Tibial artery (tissue), 4 donors: ENCODE results near the gene CAMSAP1.
A peak's percentile ranks its signal among the peaks of the same experiment; 100 is the strongest.

Experiments used
- DNase-seq, 2 donors: peaks; one replicate each; pipeline ENCODE4 v3.0.0-alpha.2; 2019
- H3K27ac ChIP-seq, 2 donors: fragments of 200-600 bp; sonication (generic) in 1 of 2; 1 replicate in 1 of 2; 2 replicates in 1 of 2; pipeline ENCODE4 v1.5.1; 2018 to 2019; ENCODE audit warnings: mild to moderate bottlenecking in 1 of 2
- H3K27me3 ChIP-seq, 2 donors: fragments of 200-600 bp; sonication (generic) in 1 of 2; one replicate each; pipeline versions ENCODE4 v1.5.1 to v1.6.0; 2016 to 2019
- H3K36me3 ChIP-seq, 3 donors: fragments of 200-600 bp; sonication (generic) in 2 of 3; one replicate each; pipeline ENCODE4 v1.5.1; 2016 to 2019; ENCODE audit warnings: mild to moderate bottlenecking in 2 of 3
- H3K4me1 ChIP-seq, 4 donors: fragments of 200-600 bp; sonication (generic) in 2 of 4; 1 replicate in 3 of 4; 2 replicates in 1 of 4; pipeline ENCODE4 v1.5.1; 2016 to 2019
- H3K4me3 ChIP-seq, 2 donors: fragments of 200-600 bp; sonication (generic) in 1 of 2; 1 replicate in 1 of 2; 2 replicates in 1 of 2; pipeline ENCODE4 v1.5.1; 2018 to 2019; ENCODE audit warnings: mild to moderate bottlenecking in 2 of 2
- H3K9me3 ChIP-seq, 3 donors: fragments of 200-600 bp; sonication (generic) in 1 of 3; one replicate each; pipeline ENCODE4 v1.5.1; 2016 to 2019
- intact Hi-C: fragments of 100-400 bp; cut with DNase I; formaldehyde crosslinking; loops from one replicate; pipeline ENCODE4 v1.15.0; 2023; ENCODE audit warnings: low total_unique reads
- TF ChIP-seq, protein P1 (sequence below), 2 experiments: fragments of 200-600 bp in 1 of 2; fragments of 450-650 bp in 1 of 2; IDR thresholded peaks; one replicate each; pipeline ENCODE4 v1.5.1; 2017 to 2019; ENCODE audit warnings: antibody characterized with exemption in 2 of 2, mild to moderate bottlenecking in 1 of 2, moderate library complexity in 1 of 2

The CAMSAP1 gene

DNA sequence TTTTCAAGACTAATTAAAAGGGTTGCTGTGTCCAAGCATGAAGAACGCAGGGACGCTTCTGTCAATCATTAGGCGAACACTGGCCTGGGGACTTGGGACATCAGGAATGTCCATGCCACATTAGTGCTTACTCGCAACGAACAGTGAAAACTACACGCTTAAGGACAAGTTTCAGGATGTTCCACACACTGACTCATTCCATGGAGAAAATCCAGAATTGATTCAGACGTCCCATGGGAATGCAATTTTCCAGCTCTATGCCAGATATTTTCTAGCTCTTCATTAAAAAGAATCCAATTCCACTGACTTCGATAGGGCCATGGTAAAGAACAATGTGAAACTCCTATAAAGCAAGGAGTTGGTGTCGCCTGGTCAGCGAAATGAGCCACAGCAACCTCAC is 98.2 kb downstream of the CAMSAP1 start:
- no peak overlapping the region for H3K4me3 ChIP-seq
- no peak overlapping the region for H3K27ac ChIP-seq
- no peaks in the 10 kb centered on the region for H3K27me3 ChIP-seq
- H3K9me3 ChIP-seq: no peaks in the 10 kb centered on the region
- H3K36me3 ChIP-seq: peaks cover 24 to 47% (median 35%) of the 10 kb centered on the region in 3 donors
- DNase-seq: no peak
- peaks cover 0 to 16% (median 12%) of the 10 kb centered on the region in 4 donors for H3K4me1 ChIP-seq
- TF ChIP-seq, protein P1, sequence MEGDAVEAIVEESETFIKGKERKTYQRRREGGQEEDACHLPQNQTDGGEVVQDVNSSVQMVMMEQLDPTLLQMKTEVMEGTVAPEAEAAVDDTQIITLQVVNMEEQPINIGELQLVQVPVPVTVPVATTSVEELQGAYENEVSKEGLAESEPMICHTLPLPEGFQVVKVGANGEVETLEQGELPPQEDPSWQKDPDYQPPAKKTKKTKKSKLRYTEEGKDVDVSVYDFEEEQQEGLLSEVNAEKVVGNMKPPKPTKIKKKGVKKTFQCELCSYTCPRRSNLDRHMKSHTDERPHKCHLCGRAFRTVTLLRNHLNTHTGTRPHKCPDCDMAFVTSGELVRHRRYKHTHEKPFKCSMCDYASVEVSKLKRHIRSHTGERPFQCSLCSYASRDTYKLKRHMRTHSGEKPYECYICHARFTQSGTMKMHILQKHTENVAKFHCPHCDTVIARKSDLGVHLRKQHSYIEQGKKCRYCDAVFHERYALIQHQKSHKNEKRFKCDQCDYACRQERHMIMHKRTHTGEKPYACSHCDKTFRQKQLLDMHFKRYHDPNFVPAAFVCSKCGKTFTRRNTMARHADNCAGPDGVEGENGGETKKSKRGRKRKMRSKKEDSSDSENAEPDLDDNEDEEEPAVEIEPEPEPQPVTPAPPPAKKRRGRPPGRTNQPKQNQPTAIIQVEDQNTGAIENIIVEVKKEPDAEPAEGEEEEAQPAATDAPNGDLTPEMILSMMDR (IDR thresholded peaks at IDR 0.05): no peak
- intact Hi-C loops: no loop called here

DNA sequence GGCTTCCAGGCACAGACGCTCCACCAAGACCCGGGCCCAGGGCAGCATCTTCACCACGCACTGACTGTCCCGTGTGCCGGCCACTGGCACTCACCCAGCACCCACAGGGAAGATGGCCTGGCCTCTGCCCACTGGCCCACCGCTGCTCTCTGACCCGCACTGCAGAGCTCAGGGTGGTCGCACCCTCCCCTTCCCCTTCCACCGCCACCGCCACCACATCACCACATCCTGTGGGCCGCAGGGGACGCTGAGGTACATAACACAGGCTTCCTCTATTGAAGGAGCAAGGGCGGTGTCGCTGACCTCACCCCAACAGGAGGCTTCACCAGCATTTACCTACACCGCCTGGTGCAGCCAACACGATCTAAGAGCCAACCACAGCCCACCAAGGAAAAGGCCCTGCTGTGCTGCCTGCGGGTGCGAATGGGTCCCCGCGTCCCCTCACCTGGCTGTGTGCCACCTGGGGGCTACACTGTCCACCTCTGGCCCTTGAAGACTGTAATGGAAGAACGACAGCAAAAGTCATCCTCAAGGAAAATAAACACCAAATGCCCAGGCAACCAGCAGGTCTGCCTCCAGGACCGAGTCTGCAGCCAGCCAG is 101.8 kb downstream of the CAMSAP1 start:
- TF ChIP-seq, protein P1 (IDR thresholded peaks at IDR 0.05): no peak
- Histone ChIP-seq H3K36me3 (peaks cover 6 to 11% (median 9%) of the 10 kb centered on the region in 3 donors), H3K27me3 (no peaks in the 10 kb centered on the region), H3K9me3 (no peaks in the 10 kb centered on the region), H3K4me1 (peaks cover 0 to 16% (median 12%) of the 10 kb centered on the region in 4 donors), H3K4me3 (no peak overlapping the region), H3K27ac (peak overlapping the region in 1 of 2 donors; percentile 8)
- intact Hi-C loops: no loop called here
- DNase-seq: no peak

DNA sequence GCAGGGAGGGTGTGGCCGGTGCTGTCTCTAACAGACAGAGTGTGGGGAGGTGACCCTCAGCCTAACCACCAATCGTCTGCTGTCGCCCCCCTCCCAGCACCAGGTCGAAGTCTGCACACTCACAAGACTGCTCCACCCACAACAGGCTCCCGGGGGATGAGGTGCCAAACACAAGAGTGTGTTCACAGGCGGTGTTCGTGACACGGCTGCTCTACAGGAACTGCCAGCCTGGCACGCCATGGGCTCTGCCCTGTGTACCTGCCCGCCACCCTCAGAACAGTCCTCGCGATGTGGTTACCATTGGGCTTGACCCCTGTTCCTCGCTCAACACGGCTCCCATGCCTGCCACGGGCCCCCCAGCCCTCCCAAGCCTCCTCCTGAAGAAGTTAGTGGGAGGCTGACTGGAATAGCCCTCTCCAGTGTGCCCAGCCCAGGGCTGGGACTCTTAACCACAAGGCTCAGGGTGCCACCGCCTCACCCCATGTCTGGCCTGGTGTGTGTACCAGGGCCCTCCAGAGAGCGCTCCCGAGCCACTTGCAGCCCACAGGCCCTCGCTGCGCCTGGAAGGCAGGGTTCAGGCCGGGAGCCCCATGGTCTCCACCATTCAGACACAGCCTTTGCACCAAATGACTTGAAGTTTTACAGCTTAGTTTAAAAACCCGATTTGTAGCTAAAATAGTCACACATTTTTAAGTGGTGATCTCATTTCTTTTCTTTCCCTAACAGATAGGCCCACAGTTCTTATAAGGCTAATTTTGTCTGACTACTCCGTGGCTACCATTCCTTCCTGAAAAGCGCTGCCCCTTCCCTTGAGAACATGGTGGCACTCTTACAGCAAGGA is 102.5 kb downstream of the CAMSAP1 start:
- DNase-seq: no peak
- H3K4me3 ChIP-seq: no peak overlapping the region
- H3K27ac ChIP-seq: peak overlapping the region in 1 of 2 donors; percentile 8
- H3K36me3 ChIP-seq: peaks cover 0 to 3% (median 2%) of the 10 kb centered on the region in 3 donors
- intact Hi-C loops: no loop called here
- H3K27me3 ChIP-seq: no peaks in the 10 kb centered on the region
- TF ChIP-seq, protein P1 (IDR thresholded peaks at IDR 0.05): no peak
- peaks cover 0 to 16% (median 12%) of the 10 kb centered on the region in 4 donors for H3K4me1 ChIP-seq
- no peaks in the 10 kb centered on the region for H3K9me3 ChIP-seq

DNA sequence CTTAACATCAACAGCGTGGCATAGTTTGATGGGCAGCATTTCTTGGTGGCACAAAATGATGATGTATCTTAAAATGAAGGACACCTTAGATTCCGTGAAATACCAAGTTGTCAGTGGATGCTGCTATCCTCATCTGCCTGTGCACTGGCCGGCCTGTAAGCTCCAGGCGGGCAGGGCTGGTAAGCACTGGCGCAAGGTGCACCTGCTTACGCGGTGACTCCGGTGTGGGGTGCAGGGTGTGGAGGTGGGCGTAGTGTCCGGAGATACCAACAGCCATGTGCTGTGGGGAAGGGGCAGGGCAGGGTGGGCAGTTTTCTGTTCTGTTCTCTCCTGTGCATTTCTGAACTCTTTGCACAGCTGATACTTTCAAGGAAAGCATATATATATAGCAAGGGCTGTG is 103.9 kb downstream of the CAMSAP1 start:
- H3K27ac ChIP-seq: no peak overlapping the region
- TF ChIP-seq, protein P1 (IDR thresholded peaks at IDR 0.05): no peak
- H3K4me3 ChIP-seq: no peak overlapping the region
- H3K4me1 ChIP-seq: peaks cover 0 to 21% (median 15%) of the 10 kb centered on the region in 4 donors
- DNase-seq: no peak
- no peaks in the 10 kb centered on the region for H3K9me3 ChIP-seq
- H3K36me3 ChIP-seq: no peaks in the 10 kb centered on the region
- no peaks in the 10 kb centered on the region for H3K27me3 ChIP-seq
- intact Hi-C loops: no loop called here

DNA sequence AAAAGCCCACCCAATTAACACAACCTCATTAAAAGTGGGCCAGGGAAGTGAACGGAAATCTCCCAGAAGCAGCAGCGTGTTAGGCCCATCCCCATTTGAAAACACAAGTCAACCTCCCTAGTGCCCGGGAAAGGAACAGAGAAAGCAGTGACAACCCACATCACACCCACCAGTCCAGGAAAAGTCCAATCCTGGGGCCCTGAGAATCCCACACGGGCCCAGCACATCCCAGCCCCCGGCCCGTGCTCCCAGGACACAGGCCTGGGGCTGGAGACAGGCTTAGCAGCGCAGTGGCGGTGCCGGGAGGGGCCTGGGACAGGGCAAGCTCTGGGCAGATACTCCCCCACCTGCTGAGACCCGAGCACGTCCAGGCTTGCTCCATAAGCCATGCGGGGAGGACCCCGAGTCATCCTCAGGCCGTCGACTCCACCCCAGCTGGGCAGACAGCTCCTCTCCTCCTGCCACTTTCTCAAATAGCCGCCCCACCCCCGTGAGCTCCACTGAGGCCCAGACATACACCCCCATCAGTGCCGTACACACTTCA is 104.4 kb downstream of the CAMSAP1 start:
- Histone ChIP-seq H3K9me3 (no peaks in the 10 kb centered on the region), H3K4me3 (no peak overlapping the region), H3K27me3 (no peaks in the 10 kb centered on the region), H3K27ac (no peak overlapping the region), H3K36me3 (no peaks in the 10 kb centered on the region), H3K4me1 (peaks cover 0 to 26% (median 20%) of the 10 kb centered on the region in 4 donors)
- TF ChIP-seq, protein P1 (IDR thresholded peaks at IDR 0.05): no peak
- no peak for DNase-seq
- intact Hi-C loops: no loop called here
